AG08395 (cell line): ENCODE measurements around the gene LMTK2.

Experiments used
- DNase-seq: peaks from one replicate; pipeline ENCODE4 v3.0.0; 2012; ENCODE audit warnings: mixed read lengths, low spot score

The LMTK2 gene

DNA sequence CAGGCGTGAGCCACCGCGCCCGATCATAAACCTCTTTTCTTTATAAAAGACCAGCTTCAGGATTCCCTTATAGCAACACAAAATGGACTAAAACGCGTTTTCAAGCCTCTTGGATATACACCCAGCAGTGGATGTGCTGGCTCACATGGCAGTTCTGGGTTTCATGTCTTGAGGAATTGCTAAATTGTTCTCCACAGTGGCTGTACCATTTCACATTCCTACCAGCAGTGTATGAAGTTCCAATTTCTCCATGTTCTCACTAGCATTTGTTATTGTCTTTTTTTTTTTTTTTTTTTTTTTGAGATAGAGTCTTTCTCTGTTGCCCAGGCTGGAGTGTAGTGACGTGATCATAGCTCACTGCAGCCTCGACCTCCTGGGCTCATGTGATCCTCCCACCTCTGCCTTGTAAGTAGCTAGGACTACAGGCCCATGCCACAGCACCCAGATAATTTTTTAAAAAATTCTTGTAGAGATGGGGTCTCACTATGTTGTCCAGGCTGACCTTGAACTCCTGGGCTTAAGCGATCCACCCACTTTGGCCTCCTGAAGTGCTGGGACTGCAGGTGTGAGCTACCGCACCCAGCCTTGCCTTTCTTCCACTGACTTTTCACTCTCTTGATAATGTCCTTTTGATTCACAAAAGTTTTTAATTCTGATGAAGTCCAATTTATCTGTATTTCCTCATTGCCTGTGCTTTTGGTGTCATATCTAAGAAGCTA lies 127.9 kb downstream of the LMTK2 start:
- DNase-seq: no peak

DNA sequence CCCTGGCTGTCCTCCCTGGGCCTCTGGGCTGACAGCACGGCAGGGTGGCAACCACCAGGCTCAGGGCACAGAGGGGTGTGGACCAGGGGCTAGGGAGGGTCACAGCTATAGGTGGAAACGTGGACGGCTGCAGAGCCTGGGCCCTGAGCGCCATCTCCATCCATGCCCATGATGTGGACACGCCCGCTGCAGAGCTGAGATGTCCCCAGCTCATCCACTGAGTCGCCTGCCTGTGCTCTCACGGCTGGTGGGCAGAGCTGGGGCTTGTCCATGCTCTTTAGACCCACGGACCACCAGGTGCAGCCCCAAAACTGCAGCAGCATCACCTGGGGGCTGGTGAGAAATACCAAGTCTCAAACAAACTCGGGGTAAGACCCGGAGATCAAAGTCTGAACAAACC lies 129.2 kb downstream of the LMTK2 start:
- DNase-seq: no peak

DNA sequence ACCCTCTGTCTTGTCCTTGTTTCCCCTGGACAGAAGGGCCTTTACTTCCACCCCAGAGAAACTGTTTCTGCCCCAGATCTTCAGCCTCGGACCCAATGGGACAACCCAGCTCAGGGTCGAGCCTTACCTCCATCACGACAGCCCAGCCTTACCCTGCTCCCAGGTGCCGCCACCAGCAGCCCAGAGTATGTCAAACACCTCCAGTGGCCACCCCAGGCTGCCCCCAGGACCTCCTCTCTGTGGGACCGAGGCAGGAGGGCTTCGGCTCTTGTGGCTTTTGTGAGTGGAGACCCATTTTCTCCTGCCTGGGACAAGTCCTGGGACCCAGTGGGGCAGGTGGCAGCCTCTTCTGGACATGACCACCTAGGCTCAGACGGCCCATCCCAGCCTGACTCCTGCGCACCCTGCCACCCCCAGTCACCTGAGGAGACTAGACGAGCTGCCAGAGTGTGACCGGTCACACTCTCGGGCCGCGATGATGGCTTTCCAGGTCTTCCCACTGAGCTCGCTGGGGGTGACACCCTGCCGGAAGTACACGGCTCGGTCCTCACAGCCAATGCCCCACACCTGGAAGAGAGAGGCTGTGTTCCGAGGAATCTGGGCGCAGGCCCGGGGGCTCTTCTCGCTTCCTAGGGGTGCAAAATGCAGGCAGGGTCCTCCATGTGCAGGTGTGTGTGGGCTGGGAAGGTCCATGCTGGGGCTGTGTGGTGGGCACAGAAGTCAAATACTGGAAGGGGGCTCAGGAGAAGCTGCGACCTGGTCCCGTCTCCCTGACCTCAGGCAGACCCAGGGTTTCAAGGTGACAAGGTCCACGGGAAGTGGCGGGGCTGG lies 129.9 kb downstream of the LMTK2 start:
- DNase-seq: no peak

DNA sequence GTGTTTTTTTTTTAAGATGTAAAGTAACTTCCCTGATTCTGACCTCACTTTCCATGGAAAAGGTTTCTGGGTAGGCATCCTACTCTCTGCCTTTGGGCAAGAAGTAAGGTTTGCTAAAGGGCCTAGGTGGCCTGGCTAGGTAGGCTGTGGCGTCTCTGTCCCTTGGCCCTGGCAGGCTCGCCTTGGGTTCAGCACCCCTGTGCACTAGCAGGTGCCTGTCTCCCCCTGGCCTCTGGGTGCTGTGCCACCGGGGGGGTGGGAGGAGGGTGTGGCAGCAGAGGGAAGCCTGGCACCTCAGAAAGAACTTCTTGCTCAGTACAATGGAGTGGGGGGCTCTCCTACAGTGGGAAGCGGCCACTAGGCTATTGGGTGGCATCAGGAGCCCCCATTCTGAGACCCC lies 131.4 kb downstream of the LMTK2 start:
- DNase-seq: no peak

DNA sequence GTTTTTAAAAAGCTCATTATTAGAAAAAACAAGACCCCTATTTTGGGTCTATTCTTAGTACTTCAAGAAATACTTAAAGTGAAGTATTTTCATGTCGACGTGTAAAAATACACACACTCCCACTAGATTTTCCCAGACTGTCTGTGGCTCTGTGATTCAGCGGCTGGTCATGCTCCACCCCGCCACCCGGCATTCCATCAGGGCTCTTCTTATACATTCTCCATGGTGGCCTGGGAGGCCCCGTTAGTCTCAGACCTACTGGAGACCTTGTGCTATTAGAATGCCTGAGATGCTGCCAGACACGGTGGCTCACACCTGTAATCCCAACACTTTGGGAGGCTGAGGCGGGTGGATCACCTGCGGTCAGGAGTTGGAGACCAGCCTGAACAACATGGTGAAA lies 132.3 kb downstream of the LMTK2 start:
- DNase-seq: no peak

DNA sequence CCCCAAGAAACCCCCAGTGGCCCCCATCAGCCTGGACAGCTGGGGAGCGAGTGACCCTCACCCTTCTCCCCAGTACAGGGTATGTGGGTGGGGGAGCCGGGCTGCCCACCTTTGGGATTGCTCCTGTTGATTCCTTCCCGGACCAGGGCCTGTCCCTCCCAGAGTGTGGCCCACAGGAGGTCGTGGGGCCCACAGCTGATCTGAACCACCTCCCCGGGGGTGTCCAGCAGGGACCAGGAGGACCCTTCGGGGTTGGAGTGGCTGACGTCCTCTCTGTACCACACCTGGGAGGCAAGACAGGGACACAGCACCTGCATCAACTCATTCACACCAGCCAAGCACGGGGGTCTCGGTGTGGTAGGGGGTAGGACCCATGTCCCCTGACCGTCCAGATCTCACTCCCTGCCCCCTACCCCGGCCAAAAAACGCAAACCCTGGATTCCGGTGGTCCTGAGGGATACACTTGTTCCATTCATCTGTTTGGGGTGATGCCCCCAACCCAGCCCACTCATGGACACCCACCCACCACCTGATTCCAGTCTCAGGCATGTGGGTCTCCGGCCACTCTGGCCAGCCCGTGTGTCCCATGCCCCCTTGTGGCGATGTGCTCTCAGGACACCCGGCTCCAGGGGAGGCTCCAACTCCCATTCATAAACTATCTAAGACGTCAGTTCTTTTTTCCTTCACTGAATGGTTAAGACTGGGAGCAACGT lies 134.5 kb downstream of the LMTK2 start:
- DNase-seq: peak; percentile 66

DNA sequence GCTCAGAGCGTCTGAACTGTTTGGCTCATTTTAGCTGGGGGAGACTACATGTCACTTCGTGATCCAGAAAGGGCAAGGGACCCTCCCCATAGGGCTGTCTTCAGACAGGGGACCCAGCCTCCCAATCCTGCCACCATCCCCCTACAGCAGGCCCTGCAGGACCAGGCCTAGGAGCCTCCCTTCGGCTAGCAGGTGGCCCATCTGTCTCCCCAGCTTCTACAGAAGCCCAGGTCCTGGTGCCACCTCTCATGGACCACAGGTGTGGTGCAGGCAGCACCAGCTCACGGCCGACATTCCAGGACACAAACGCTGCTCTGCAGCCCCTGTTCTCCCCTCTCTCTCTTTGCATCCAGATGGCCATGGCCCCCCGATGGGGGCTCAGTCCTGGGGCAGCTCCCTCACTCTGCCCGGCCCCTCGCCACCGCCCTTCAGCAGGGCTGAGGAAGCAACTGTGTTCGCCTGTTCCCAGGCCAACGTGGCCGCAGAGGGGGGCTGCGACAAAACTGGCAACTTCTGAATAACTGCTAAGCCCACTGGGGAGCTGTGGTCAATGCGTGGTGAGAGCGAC lies 135.1 kb downstream of the LMTK2 start:
- DNase-seq: no peak

DNA sequence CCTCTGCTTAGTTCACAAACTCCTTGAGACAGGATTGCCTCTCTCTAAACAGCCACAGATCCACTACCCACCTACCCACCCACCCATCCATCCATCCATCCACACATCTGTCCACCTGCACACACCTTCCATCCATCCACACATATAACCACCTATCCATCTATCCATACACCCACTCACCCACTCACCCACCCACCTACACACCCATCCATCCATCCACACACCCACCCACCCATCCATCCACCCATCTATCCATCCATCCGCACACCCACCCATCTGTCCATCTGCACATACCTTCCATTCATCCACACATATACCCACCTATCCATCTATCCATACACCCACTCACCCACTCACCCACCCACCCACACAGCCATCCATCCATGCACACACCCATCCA lies 135.7 kb downstream of the LMTK2 start:
- no peak for DNase-seq

DNA sequence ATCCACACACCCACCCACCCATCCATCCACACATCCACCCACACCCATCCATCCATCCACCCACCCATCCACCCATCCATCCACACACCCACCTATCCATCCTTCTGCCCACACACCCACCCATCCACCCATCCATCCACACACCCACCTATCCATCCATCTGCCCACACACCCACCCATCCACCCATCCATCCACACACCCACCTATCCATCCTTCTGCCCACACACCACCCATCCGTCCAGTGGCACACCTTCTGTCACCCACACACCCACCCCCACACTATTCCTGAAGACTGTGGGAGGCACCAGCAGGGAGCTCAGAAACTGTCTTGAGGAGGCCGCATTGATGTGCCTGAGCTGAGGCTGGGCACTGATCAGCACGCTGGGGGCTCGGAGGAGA lies 136.3 kb downstream of the LMTK2 start:
- DNase-seq: no peak

DNA sequence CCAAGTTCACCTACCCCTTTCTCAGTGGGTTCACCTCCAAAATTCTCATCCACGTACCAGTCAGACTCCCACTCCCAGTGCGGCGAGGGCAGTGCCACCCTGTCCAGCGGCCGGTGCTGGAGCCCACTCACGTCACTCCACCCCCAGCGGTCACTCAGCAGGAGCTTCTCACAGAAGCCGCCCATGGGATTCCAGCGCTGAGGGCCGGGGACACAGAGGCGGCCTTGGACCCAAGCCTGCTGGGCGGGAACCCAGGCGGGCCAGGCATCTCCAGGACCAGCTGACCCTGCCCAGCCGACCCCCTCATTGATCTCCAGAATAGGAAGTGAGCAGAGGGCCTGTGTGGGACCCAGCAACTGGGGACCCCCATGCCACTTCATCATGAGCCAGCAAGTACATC lies 138.2 kb downstream of the LMTK2 start:
- no peak for DNase-seq

DNA sequence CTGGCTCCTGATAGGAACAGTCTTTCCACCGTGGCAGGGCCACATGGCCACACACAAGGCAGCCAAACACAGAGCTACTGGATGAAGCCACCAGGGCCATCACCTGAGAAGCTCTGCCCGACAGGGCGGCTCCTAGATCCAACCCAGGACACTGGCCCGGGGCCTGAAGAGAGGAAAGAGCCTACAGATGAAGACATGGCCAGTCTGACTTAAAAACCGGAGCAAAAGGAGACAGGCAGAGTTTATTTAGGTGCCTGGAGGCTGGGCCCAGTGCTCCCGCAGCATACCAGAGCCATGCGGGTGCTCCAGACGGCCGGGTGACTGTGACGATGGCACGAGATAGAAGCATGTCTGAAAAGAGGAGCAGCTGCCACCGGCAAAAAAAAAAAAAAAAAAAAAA lies 141.5 kb downstream of the LMTK2 start:
- no peak for DNase-seq

DNA sequence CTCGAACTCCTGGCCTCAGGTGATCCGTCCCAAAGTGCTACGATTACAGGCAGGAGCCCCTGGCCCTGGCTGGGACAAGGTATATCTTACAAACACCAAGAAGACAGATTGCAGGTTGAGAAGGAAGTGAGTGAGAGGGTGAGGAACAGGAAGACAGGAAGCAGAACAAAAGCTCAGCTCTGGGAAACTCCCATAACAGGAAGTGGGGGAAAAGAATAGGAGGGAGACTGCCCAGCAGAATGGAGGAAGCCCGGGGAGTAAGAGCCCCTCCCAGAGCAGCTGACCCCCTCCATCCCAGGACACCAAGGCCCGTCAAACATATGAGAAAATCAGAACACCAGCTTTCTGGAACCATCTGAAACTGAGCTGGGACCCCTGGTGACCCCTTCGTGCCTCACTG lies 142.4 kb downstream of the LMTK2 start:
- no peak for DNase-seq

DNA sequence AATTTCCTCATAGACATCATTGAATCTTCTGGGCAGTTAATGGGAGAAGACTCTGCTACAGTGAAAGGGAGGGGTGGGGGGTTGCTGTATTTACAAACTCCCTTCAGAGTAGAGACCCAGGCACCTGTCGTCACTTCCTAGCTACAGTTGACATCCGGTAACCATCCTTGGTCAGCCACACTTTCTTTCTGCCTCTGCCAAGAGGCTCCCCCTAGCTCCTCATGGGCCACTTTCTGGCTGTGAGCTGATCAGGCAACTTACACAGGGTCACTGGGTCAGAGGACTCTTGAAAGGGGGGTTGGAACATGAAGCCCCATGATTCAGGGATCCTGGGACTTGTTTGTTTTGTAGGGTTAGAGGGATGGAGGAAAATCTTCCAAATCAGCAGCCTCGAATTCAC lies 144.1 kb downstream of the LMTK2 start:
- no peak for DNase-seq

DNA sequence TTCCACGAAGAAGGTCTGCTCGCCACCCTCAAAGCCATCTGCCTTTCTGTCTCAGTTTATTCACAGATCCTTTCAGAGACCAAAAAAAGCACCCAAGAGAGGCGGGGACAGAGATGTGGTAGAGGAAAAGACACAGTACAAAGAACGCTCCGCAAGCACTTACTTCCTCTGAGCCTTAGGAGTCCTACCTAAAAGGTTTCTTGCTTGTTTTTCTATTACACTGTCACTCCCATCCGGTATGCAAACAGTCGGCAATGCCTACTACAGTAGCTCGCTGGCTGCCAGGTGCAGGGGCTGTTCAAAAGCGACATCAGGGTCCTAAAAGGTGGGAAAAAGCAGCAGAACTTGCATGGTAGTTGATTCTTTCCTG lies 144.6 kb downstream of the LMTK2 start:
- no peak for DNase-seq

DNA sequence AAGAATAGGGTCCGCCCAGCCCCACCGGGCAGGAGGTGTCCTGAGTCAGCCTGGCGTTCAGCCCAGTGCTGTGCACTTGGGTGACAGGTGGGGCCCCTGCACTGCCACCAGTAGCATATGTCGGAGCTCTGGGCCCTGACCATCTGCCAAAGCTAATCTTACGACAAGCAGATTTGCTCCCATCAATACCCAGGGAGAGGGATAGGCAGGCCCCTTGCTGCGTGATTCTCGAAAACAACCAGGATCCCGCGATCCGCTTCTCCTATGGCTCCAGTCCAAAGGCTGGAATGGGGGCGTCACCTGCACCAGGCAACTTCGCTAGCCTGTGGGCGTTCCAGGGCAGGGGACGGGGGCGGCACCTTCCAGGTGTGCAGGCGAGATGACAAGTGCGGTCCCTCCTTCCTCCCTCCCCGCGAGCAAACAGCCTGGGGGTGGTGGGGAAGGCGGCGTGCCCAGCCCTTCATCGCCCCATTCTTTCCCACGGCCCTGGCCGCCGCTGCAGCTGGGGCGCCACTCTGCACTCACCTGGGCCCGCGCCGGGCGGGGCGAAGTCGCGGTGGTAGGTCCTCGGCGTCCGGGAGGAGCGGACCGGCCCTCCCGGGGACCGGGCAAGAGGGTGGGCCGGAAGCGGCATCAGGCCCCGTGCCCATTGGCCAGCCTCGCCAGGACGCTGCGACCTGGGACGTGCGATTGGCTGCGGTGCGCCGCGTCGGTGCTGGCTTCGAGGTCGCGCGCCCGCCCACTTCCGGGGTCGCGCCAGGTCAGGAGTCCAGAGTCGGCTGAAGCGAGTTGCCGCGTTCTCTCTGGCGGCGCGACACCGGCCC lies 145.2 kb downstream of the LMTK2 start, which contains the start of gene TECPR1:
Gene TECPR1, minus strand, starts transcription at position 632 of the 824 bp plus-strand sequence. CDS start 6,086 bp downstream, outside the sequence.
- peak; percentile 100 for DNase-seq

DNA sequence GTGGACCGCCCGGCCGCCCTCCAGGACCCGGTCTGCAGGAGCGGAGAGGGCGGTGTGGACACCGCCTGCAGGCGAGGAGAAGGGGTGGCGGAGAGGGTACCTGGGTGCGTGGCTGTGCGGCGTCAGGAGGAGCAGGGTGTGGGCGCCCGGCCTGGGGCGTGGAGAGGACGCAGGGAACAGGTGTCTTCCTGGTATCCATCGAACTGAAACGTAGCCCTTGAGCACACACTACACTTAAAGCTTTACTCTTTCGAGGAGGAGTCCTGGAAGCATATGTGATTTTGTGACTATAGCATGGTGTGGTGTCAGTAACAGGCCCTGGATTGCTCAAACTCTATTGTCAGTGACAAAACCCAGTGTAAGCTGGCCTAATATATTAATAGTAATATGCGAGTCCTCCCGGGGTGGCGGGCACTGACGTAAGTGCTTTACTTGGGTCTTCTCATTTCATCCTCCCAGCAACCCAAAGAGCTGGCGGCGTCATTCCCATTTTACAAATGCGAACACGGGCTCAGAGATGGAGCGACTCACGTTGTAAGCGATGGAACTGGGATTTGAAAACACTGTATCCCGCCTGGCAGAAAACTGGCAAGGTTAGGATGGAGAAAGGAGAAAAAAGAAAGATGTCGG lies 145.9 kb downstream of the LMTK2 start:
- DNase-seq: no peak

DNA sequence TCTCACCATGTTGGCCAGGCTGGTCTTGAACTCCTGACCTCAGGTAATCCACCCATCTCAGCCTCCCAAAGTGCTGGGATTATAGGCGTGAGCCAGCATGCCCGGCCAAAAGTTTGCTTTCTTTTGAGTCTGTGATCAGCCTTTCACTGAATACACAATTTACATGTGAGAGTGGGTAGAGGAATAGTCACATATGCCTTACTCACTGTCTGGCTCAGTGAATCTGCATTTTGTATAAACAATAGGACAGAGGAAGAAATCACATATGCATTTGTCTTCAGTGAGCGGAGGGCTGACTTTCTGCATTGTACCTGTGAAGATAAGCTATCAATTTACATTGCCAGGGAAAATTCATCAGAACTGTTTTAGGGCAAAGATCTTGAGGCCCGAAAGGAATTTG lies 147.9 kb downstream of the LMTK2 start:
- no peak for DNase-seq

DNA sequence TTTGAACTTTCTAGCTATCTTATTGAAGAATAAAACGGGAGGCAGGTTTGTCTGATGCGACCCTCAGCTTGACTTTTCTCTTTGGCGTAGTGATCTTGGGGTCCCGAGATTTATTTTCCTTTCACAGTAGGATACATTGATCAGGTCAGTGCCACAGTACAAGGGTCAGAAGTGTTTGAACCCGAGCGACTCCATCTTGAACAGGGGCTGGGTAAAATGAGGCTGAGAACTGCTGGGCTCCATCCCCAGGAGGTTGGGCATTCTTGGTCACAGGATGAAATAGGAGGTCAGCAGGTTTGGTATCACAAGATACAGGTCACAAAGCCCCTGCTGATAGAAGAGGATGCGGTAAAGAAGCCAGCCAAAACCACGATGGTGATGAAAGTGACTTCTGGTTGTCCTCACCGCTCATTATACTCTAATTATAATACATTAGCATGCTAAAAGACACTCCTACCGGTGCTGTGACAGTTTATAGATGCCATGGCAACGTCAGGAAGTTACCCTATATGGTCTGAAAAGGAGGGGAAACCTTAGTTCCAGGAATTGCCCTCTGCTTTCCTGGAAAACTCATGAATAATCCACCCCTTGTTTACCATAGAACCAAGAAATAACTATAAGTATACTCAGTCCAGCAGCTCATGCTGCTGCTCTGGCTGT lies 148.4 kb downstream of the LMTK2 start:
- DNase-seq: no peak

DNA sequence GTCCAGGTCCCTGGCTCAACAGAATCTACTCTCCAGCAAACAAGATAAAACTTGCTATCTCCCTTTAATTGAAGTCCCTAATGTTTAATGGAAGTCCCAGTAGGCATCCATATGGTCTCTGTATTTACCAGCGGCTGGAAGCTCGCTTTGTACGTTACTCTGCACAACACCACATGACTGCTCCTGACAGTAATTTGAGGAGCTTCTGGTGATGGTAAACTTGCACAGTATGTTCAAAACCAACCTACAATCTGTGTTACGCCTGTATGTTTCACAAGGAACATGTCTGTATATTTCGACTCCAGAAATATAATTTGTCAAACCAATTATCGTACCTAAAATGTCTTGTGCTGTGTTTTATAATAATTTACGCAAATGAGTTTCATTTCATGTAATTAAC lies 149.8 kb downstream of the LMTK2 start:
- DNase-seq: no peak

DNA sequence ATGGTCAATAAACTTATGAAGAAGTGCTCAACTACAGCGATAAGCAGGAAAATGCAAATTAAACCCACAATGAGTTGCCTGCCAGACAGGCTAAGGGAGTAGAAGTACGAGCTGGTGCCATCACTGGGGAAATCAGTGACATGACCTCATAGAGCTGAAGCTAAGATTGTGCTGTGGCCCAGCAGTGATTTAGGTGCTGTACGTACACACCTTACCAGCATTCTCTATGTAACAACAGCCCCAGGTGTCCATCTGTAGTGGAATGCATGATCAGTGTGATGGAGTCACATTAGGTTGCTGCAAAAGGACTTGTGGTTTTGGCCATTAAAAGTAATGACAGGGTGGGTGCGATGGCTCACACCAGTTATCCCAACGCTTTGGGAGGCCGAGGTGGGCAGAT lies 151.0 kb downstream of the LMTK2 start:
- no peak for DNase-seq
